ENCODE results near the gene PCMTD2.
A peak's percentile ranks its signal among the peaks of the same experiment; 100 is the strongest.

The PCMTD2 gene

GRCh38 chr20:64239449-64240242 is 15.9 kb upstream of the PCMTD2 start:
- no peak for DNase-seq

- no peak for DNase-seq
These were observed 15.1 kb upstream of the PCMTD2 start for GRCh38 chr20:64240243-64241015.

GRCh38 chr20:64241061-64241460 is 14.5 kb upstream of the PCMTD2 start:
- DNase-seq = no peak

GRCh38 chr20:64242003-64242796 is 13.3 kb upstream of the PCMTD2 start:
- DNase-seq = no peak

- DNase-seq = no peak
These were observed 12.6 kb upstream of the PCMTD2 start for GRCh38 chr20:64242797-64243475.

GRCh38 chr20:64244281-64244805 is 11.2 kb upstream of the PCMTD2 start:
- no peak for DNase-seq

- no peak for DNase-seq
These were observed 10.5 kb upstream of the PCMTD2 start for GRCh38 chr20:64244870-64245603.

GRCh38 chr20:64245746-64246595 is 9.6 kb upstream of the PCMTD2 start:
- DNase-seq = no peak

GRCh38 chr20:64246616-64247306 is 8.8 kb upstream of the PCMTD2 start:
- no peak for DNase-seq

GRCh38 chr20:64247307-64247618 is 8.3 kb upstream of the PCMTD2 start:
- DNase-seq = peak; percentile 16

- no peak for DNase-seq
These were observed 7.3 kb upstream of the PCMTD2 start for GRCh38 chr20:64247970-64248841.

- no peak for DNase-seq
These were observed 5.5 kb upstream of the PCMTD2 start for GRCh38 chr20:64250027-64250426.

- no peak for DNase-seq
These were observed 2.6 kb upstream of the PCMTD2 start for GRCh38 chr20:64253000-64253383.

- DNase-seq = no peak
These were observed 2.1 kb upstream of the PCMTD2 start for GRCh38 chr20:64253443-64253842.

- no peak for DNase-seq
These were observed 1.4 kb upstream of the PCMTD2 start for GRCh38 chr20:64254156-64254555.

- DNase-seq = no peak
These were observed 782 bp upstream of the PCMTD2 start for GRCh38 chr20:64254571-64255360.

GRCh38 chr20:64256282-64256935 is 861 bp downstream of the PCMTD2 start:
- no peak for DNase-seq

All from NCI-H2171 treated with DMSO at 0.1 percent for 48 hours (cell line).